ENCODE data around the gene ARHGAP8.
"Not testable (repeated sequence)": the region's sequence is repeated elsewhere in the genome, so short reads cannot be mapped to it uniquely, and the experiment has no call there.

The ARHGAP8 gene

GRCh38 chr22:44786610-44787009, 34.2 kb downstream of the ARHGAP8 start:
- in situ Hi-C loops (cut with HindIII; ENCODE audit: low pct_ligation_motif_present, low pct_unique_long_range_greater_than_20kb, low sequenced_read_pairs): no loop called here
- no peak for DNase-seq

- no peak for DNase-seq
- in situ Hi-C loops (cut with HindIII; ENCODE audit: low pct_ligation_motif_present, low pct_unique_long_range_greater_than_20kb, low sequenced_read_pairs): no loop called here
These were observed 35.5 kb downstream of the ARHGAP8 start for GRCh38 chr22:44787832-44788231.

DNA sequence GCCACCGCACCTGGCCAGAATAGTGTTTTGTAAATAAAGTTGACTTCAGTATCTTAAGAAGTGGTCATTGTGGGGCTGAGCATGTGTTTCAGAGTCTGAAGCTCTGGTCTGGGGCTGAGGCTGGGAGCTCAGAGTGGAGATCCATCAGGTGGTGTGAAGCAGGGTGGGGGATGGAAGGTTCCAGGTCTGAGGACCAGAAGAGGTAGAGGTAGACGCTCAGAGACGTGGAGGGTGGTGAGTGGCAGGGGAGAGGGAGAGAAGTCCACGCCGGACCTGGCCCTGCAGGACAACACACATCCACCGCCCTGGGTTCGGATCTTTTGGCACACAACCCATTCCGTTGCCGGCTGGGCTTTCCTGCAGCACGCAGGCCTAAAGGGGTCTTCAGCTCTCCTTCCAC, 40.7 kb downstream of the ARHGAP8 start:
- in situ Hi-C loops (cut with HindIII; ENCODE audit: low pct_ligation_motif_present, low pct_unique_long_range_greater_than_20kb, low sequenced_read_pairs): no loop called here
- DNase-seq: no peak

DNA sequence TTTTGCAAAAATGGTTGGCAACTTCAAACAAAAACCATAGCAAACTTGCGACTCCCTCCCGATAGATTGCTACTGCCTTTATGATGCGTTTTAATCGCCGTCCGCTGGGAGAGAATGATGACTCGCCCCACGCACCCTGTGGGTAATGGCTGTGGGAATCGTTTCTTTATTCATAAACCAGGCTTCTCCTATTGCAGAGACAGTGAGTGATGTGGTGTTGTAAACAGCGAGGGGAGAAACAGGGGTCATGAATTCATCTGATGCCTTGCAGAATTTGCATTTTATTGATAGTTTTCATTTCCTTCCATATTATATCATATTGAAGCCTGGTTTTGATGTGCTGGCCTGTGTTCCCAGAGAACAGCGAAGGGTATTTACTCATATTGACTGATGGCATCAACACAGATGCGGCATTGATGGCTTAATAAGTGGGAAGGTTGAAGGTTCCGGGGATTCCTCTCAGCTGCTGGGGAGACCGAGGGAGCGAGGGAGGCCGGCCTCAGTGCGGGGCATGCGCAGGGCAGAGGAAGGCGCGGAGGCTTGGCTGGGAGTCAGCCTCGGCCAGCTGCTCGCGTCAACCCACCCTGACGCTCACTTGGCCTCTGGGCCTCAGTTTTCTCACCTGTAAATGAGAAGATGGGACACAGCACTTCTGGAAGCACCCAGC, 41.3 kb downstream of the ARHGAP8 start:
- in situ Hi-C loops (cut with HindIII; ENCODE audit: low pct_ligation_motif_present, low pct_unique_long_range_greater_than_20kb, low sequenced_read_pairs): no loop called here

GRCh38 chr22:44795701-44796630, 43.6 kb downstream of the ARHGAP8 start:
- in situ Hi-C loops (cut with HindIII; ENCODE audit: low pct_ligation_motif_present, low pct_unique_long_range_greater_than_20kb, low sequenced_read_pairs): no loop called here
- no peak for DNase-seq

More for the DNA sequence above, 41.3 kb downstream of the ARHGAP8 start:
- DNase-seq: no peak

GRCh38 chr22:44797181-44797725, 44.9 kb downstream of the ARHGAP8 start:
- in situ Hi-C loops (cut with HindIII; ENCODE audit: low pct_ligation_motif_present, low pct_unique_long_range_greater_than_20kb, low sequenced_read_pairs): no loop called here
- no peak for DNase-seq

- no peak for DNase-seq
- in situ Hi-C loops (cut with HindIII; ENCODE audit: low pct_ligation_motif_present, low pct_unique_long_range_greater_than_20kb, low sequenced_read_pairs): no loop called here
These were observed 46.9 kb downstream of the ARHGAP8 start for GRCh38 chr22:44799077-44799945.

- in situ Hi-C loops (cut with HindIII; ENCODE audit: low pct_ligation_motif_present, low pct_unique_long_range_greater_than_20kb, low sequenced_read_pairs); DNase-seq: not testable (repeated sequence)
These were observed 47.7 kb downstream of the ARHGAP8 start for GRCh38 chr22:44799946-44800634.

- in situ Hi-C loops (cut with HindIII; ENCODE audit: low pct_ligation_motif_present, low pct_unique_long_range_greater_than_20kb, low sequenced_read_pairs): no loop called here
- no peak for DNase-seq
These were observed 49.1 kb downstream of the ARHGAP8 start for GRCh38 chr22:44801476-44801875.

GRCh38 chr22:44802071-44802700, 49.8 kb downstream of the ARHGAP8 start:
- in situ Hi-C loops (cut with HindIII; ENCODE audit: low pct_ligation_motif_present, low pct_unique_long_range_greater_than_20kb, low sequenced_read_pairs): no loop called here
- no peak for DNase-seq

GRCh38 chr22:44802956-44803355, 50.6 kb downstream of the ARHGAP8 start:
- DNase-seq: no peak
- in situ Hi-C loops (cut with HindIII; ENCODE audit: low pct_ligation_motif_present, low pct_unique_long_range_greater_than_20kb, low sequenced_read_pairs): no loop called here

GRCh38 chr22:44804327-44804726, 52.0 kb downstream of the ARHGAP8 start:
- no peak for DNase-seq
- in situ Hi-C loops (cut with HindIII; ENCODE audit: low pct_ligation_motif_present, low pct_unique_long_range_greater_than_20kb, low sequenced_read_pairs): no loop called here

- no peak for DNase-seq
- in situ Hi-C loops (cut with HindIII; ENCODE audit: low pct_ligation_motif_present, low pct_unique_long_range_greater_than_20kb, low sequenced_read_pairs): no loop called here
These were observed 53.3 kb downstream of the ARHGAP8 start for GRCh38 chr22:44805711-44806110.

DNA sequence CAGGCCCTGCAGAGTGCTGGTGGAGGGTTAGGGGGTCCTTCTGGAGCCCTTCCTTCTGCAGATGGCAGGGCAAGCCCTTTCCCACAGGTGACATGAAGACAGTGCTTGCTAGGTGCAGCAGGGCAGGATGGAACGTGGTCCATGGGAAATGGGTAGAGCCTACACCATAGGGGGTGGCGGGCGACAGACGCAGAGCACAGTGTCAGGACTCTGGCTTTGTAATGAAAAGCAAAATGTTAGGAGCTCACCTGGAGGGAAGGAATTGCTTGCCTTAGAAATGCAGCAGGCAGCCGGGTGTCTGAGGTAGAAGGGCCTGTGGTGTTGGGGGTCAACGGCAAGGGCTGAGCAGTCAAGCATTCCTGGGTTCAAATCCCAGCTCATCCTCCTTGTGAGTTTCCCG, 54.9 kb downstream of the ARHGAP8 start:
- in situ Hi-C loops (cut with HindIII; ENCODE audit: low pct_ligation_motif_present, low pct_unique_long_range_greater_than_20kb, low sequenced_read_pairs): no loop called here
- no peak for DNase-seq

- no peak for DNase-seq
- in situ Hi-C loops (cut with HindIII; ENCODE audit: low pct_ligation_motif_present, low pct_unique_long_range_greater_than_20kb, low sequenced_read_pairs): no loop called here
These were observed 55.7 kb downstream of the ARHGAP8 start for GRCh38 chr22:44807915-44808690.

DNA sequence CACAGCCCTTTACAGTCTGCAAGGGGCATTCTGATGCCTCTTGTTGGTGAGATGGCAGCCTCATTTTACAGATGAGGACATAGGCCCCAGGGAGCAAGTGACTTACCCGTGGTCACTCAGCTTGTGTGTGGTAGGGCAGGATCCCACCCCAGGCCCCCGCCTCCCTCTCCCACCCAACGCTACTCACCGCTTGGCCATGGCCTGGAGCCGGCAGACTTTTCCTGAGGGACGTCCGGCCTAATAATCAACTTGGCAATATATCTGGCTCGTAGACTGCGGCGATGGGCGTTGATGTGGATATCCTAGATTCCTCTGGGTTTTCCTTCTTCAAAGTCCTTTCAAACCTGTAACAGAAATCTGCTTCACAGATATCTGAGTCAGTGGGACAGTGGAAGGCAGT, 57.1 kb downstream of the ARHGAP8 start:
- no peak for DNase-seq
- in situ Hi-C loops (cut with HindIII; ENCODE audit: low pct_ligation_motif_present, low pct_unique_long_range_greater_than_20kb, low sequenced_read_pairs): no loop called here

GRCh38 chr22:44811141-44811540, 58.8 kb downstream of the ARHGAP8 start:
- in situ Hi-C loops (cut with HindIII; ENCODE audit: low pct_ligation_motif_present, low pct_unique_long_range_greater_than_20kb, low sequenced_read_pairs): no loop called here
- DNase-seq: no peak
